NCI-H2196 (cell line): ENCODE results near the gene KRTAP10-6.
"Not testable (repeated sequence)": the region's sequence is repeated elsewhere in the genome, so short reads cannot be mapped to it uniquely, and the experiment has no call there.

ENCODE experiments used
- DNase-seq: peaks from one replicate; lab custom pipeline; 2025; ENCODE audit not compliant: unreplicated experiment; lab: John Stamatoyannopoulos, UW

The KRTAP10-6 gene, protein sequence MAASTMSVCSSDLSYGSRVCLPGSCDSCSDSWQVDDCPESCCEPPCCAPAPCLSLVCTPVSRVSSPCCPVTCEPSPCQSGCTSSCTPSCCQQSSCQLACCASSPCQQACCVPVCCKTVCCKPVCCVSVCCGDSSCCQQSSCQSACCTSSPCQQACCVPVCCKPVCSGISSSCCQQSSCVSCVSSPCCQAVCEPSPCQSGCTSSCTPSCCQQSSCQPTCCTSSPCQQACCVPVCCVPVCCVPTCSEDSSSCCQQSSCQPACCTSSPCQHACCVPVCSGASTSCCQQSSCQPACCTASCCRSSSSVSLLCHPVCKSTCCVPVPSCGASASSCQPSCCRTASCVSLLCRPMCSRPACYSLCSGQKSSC

DNA sequence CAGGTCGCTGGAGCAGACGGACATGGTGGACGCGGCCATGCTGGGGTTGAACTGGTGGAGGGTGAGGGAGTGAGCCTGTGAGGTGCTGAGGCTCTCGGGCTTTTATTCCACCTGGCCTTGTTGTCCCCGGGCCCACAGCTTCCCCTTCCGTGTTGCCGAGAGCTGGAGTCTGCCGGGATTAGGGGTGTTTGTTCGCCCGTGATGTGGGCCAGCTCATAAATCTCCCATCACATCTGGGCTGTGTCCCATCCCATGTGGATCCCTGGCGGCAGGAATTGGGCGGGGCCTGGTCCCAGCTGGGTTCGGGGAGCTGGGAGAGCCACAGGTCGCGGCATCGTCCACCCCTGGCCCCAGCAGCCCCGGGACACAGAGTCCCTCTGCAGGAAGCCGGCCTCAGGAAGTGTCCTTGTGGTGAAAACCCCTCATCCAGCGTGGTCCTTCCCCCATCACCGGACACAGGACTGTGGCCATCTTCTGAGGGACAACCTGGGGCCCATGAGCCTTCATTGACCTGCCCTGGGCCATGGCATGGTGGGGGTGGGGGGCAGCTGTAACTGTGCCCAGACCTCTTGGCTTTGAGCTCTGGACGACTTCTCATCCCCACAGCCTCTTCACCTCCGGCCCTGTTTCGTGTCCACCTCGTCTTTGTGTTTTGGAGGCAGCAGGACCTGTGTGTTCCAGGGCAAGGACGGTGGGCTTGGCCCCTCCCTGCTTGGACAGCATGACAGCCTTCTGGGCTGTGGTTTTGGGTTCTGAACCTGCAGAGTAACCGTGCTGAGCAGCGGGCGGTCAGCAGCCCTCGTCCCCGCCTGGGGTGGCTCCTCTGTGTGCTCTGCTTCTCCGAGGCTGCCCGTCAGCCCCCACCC is at the start of gene KRTAP10-6:
Gene KRTAP10-6 (minus strand): TSS at position 60 of the 866 bp plus-strand sequence. CDS start 21 bp downstream, at position 39.
- no peak for DNase-seq

DNA sequence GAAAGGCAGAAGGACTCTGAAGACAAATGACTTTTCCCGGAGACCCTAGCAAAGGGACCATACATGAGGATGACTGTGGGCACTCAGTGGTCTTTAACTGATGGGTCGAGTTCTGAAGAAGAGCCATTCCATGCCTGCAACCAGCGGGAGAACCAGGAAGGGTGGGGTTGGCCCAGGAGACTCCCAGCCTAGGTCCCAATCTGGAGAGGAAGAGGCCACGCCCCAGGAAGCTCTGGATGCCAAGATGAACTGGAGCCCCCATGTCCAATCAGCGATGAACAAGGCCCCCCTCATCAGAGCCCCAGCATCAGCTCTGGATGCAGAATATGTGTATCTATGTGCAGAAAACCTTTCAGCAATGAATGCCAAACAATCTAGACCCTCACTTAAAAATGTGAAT is 48.5 kb upstream of the KRTAP10-6 start:
- no peak for DNase-seq

DNA sequence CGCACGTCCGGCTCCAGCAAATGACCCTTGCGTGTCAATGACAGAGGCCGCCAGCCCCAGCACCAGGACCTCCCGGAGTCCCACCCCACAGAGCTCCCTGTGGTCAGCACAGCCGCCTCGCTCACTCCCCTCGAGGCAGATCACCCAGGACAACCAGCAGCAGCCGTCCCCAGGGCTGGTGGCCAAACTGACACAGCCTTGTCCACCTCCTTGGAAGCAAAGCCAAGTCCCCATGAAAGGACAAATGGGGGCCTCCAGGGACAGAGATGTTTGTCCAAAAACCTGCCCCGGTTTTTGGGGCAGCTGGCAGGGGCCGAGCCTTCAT is 47.0 kb upstream of the KRTAP10-6 start:
- no peak for DNase-seq

DNA sequence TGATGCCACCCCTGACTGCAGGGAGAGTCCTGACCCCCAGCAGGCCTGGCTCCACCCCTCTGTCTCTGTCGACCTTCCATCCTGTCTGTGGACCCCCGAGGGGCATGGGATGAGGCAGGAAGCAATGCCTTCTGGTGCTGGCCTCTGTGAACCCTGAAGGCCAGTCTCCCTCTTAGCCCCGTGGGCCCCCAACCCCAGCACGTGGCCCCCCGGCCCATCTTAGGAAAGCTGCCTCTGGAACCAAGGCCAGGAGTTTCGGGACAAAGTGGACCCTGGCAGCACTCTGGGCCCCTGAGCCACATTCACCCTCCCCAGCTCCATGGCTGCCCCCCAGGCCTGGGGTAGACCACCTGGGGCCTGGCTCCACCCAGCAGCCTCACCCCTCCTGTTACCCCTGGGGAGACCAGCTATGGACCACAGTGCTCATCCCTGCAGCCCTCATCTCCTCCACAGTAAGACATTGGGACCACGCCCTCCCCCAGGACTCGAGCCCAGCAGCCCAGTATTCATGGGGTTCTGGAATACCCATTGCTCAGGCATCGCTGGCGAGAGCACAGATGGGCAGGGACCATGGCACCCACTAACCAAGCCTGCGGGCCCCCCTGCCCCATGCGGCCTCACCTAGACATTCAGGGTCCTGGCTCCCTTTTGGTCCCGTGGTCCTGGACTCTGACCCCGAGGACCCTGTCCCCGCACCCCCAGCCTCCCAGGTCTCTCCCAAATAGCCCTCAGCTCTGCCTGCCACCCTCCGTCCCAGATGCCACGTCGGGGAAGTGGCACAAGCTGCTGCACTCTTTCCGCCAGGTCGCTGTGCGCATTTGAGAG is 46.4 kb upstream of the KRTAP10-6 start:
- DNase-seq: not testable (repeated sequence)

DNA sequence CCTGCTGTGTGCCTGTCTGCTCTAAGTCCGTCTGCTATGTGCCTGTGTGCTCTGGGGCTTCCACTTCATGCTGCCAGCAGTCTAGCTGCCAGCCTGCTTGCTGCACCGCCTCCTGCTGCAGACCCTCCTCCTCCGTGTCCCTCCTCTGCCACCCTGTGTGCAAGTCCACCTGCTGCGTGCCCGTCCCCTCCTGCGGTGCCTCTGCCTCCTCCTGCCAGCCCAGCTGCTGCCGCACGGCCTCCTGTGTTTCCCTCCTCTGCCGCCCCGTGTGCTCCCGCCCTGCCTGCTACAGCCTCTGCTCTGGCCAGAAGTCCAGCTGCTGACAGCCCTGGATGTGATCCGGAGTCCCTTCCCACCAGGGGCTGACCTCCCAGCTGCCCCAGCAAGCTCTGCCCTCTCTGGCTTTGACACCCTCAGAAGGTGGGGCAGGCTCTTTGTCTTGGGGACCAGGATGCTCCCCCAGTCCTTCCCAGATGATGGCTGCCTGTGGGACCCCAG is 45.6 kb upstream of the KRTAP10-6 start:
- DNase-seq: not testable (repeated sequence)

DNA sequence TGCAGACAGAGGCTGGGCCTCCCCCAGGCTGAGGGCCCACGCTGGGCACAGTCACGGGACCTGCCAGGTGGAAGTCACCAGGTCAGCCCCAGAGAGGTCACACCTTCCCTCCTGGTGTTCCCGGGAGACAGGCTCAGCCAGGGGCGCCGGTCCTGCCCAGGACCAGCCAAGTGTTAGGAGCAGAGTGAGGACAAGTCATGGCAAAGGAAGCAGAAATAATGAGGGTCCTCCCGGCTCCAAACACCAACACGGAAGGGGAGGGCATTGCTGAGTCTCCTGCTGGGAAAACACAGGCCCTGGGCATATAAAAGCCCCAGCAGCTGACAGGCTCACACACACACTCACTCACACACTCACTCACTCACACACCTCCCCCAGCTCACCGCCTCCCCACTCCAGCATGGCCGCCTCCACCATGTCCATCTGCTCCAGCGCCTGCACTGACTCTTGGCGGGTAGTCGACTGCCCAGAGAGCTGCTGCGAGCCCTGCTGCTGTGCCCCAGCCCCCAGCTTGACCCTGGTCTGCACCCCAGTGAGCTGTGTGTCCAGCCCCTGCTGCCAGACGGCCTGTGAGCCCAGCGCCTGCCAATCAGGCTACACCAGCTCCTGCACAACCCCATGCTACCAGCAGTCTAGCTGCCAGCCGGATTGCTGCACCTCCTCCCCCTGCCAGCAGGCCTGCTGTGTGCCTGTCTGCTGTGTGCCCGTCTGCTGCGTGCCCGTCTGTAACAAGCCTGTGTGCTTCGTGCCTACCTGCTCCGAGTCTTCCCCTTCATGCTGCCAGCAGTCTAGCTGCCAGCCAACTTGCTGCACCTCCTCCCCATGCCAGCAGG is 44.9 kb upstream of the KRTAP10-6 start, which contains the start of gene KRTAP10-10:
Gene KRTAP10-10 (plus strand): TSS at position 339 of the 833 bp plus-strand sequence. CDS start 62 bp downstream, at position 401.
- DNase-seq: no peak

DNA sequence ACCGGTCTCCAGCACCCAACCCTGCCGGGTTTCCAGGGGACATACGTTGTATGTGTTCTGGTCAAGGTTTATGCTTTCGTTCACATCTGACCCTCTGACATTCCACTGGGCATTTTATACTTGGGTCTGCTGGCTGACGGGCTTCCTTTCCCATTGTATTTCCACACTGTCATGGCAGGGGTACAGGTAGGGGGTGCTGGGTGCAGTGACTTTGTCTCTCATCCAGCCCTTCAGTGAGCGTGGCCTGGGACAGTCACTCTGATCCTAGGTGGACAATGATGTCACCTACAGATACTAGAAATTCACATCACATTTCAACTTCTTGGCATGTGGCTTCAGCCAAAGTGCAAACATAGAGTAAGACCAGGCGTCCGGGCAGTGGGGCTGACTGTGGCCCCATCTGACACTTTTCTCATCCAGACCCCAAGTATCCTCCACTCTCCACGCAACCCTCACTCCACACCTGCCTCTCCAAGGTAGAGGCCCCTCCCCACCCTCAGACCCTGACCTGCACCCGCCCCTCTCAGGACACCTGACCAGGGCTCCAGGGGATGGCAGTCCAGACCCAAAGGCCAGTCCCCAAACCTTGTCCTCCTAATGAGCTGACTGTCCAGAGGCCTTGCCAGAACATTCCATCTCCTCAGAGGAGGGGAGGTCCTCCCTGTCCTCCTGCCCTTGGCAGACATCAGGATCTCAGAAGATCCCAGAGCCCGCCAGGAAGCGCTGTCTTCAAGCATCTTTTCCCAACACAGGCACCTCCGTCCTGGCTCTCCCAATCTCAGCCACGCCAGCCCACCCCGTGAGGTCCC is 44.1 kb upstream of the KRTAP10-6 start:
- no peak for DNase-seq

DNA sequence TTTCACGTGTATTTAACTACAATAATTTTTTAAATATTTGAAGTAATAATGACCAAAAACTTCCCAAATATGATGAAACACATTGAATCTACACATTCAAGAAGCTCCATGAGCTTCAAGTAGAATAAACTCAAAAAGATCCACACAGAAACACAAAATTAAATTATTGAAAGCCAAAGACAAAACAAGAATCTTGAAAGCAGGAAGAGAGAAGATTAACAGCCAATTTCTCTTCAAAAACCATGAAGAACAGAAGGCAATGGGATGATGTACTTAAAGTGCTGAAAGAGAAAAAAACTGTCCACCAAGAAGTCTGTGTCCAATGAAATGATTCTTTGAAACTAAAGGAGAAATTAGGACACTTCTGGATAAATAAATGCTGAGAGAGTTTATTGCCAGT is 39.8 kb upstream of the KRTAP10-6 start:
- DNase-seq: no peak

DNA sequence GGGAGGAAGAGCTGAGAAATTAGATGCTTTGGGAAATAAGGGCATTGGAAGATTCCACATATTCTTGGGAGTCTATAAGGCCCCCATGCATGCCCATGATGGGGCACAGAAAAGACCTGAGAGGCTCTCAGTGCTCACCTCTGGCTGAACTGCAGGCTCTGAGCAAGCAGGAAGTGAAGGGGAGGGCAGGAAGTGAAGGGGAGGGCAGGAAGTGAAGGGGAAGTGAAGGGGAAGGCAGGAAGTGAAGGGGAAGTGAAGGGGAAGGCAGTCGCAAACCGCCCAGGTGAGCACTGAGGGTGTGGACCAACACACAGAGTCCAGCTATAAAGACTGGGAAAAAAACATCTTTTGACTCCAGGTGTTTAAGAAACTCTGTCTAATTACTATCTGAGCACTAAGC is 38.1 kb upstream of the KRTAP10-6 start:
- no peak for DNase-seq

DNA sequence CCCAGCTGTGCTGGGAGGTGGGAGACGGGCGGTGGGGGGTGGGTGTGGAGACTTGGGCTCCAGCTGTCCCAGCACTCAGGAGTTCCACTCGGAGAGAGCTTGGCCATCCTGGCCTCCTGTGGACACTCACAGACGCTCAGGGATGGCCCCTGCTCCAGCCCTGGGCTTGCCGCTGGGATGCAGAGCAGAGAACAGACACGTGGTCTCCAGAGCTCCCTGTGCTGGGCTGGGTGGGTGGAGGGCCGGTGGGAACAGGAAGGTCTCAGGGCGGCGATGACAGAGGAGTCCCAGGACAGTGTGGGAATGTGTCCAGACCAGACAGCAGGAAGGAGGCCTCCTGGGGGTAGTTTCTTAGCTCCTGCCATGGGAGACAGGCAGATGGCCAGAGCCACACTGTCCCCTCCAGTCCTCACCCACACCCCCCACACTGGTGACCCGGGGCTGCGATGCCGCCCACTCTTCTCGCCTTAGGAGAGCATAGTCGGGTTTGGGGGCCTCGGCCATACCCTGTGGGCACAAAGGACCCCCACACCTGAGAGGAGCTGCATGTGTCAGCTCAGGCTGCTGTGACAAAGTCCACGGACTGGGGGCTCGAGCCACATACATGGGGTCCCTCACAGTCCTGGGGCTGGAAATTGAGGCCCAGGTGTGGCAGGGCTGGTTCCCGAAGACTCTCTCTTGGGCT is 36.5 kb upstream of the KRTAP10-6 start:
- no peak for DNase-seq

DNA sequence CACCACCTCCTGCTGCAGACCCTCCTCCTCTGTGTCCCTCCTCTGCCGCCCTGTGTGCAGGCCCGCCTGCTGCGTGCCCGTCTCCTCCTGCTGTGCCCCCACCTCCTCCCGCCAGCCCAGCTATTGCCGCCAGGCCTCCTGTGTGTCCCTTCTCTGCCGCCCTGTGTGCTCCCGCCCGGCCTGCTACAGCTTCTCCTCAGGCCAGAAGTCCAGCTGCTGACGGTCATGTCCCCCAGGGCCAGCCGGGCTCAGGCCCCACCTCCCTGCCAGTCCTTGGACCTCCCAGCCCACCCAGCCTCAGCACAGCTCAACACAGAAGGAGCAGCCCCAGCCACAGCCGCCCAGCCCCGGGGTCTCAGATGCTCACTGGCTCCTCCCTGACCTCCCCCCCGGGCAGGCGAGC is 35.5 kb upstream of the KRTAP10-6 start:
- not testable (repeated sequence) for DNase-seq

DNA sequence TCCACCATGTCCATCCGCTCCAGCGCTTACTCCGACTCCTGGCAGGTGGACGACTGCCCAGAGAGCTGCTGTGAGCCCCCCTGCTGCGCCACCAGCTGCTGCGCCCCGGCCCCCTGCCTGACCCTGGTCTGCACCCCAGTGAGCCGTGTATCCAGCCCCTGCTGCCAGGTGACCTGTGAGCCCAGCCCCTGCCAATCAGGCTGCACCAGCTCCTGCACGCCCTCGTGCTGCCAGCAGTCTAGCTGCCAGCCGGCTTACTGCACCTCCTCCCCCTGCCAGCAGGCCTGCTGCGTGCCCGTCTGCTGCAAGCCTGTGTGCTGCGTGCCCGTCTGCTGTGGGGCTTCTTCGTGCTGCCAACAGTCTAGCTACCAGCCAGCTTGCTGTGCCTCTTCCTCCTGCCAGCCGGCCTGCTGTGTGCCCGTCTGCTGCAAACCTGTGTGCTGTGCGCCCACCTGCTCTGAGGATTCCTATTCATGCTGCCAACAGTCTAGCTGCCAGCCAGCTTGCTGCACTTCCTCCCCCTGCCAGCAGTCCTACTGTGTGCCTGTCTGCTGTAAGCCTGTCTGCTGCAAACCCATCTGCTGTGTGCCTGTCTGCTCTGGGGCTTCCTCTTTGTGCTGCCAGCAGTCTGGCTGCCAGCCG is 35.0 kb upstream of the KRTAP10-6 start:
- DNase-seq: not testable (repeated sequence)

DNA sequence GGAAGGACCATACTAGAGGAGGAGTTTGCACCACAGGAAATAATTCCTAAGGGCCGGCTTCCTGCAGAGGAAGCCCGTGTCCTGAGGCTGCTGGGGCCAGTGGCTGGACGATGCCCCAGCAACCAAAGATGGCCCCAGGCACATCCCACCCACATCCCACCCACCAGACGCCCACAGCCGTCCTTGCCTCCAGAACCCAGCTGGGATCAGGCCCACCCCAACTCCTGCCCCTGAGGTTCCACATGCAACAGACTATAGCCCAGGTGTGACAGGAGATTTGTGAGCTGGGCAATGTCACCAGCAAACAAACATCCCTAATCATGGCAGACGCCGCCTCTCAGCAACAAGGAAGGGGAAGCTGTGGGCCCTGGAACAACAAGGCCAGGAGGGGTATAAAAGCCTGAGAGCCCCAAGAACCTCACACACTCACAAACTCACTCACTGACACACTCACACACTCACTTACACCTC is 34.4 kb upstream of the KRTAP10-6 start, which contains the start of gene KRTAP10-9:
Gene KRTAP10-9 (plus strand): TSS at position 421 of the 471 bp plus-strand sequence. CDS start 79 bp downstream, outside the sequence.
- no peak for DNase-seq

DNA sequence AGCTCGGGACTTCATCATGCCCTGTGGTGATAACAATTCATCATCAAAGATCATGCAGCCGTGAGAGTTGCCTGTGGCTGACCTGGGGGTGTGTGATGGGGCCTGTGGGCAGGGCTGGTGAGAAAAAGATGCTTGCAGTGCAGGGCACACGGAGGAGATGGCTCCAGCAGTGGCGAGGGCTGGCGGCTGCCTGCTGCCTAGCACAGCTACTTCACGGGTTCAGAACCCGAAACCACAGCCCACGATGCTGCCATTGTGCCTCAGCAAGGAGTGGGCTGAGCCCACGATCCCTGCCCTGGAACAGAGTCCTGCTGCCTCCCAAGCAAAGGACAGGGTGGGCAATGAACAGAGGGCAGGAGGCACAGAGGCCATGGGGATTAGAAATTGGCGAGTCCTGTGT is 34.0 kb upstream of the KRTAP10-6 start:
- no peak for DNase-seq

DNA sequence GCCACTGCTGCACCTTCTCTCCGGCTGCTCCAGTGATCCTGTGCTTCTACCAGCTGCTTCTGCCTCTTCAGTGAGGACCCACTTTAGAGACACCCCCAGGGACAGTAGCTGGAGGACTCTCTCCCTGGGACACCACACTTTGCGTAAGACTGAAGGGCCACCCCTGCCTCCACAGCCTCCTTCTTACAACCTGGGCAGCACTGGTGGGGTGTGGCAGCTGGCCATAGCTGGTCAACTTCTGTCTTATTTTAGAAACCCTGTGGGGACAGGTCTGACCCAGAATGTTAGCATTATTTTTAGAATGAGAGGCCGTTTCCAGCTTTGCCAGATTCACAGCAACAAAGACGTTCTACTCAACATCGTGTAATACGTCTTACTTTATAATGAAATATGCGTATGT is 33.5 kb upstream of the KRTAP10-6 start:
- no peak for DNase-seq

DNA sequence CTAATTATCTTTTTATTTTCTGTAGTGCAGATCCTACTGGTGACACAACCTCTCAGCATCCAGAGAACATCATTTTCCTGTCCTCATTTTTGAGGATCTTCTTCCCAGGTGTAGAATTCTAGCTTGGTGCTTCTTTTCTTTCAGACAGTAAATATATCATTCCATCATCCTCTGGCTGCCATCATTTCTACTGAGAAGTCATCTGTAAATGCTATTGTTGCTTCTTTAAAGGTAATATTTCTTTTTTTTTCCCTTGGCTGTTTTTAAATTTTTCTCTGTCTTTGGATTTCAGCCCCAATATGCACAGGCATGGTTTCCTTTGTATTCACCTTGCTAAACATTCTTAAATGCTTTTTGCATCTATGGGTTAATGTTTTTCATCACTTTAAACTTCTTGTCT is 31.3 kb upstream of the KRTAP10-6 start:
- no peak for DNase-seq

DNA sequence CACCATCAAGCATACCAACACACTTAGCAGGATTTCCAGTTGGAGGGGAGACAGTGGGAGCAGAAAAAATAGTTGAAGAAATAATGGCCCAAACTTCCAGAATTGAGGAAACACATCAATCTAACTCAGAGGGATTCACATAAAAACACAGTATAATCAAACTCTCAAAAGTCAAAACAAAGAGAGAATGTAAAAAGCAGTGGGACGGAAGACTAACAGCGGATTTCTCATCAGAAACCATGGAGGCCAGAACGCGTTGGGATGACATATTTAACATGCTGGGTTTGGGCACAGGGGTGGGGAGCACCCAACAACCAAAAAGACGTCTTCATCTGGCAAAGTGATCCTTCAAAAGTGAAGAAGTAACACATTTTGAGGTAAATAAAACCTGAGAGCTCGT is 27.6 kb upstream of the KRTAP10-6 start:
- DNase-seq: no peak

DNA sequence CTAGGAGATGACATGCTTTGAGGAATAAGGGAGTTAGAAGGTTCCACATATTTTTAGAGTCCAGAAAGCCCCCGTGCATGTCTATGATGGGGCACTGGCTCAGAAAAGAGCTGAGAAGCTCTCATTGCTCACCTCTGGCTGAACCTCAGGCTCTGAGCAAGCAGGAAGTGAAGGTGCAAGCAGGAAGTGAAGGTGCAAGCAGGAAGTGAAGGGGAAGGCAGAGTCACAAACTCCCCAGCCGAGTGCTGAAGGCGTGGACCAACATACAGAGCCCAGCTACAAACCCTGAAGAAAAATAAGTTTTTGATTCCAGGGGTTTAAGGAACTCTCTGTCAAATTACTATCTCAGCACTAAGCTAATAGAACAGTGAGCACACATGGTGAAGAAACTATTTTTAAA is 26.6 kb upstream of the KRTAP10-6 start:
- DNase-seq: no peak
